AG09309 (cell line): Measurements from ENCODE around the gene PIK3C2G.

ENCODE experiments used
- DNase-seq: peaks from one replicate; pipeline ENCODE4 v3.0.0-alpha.2; 2010; ENCODE audit warnings: low read depth
- H3K4me3 ChIP-seq: 2 replicates; pipeline ENCODE4 v1.5.1; 2011; ENCODE audit warnings: mild to moderate bottlenecking, low read depth, low read length, moderate library complexity; ENCODE audit not compliant: control insufficient read depth
- CTCF ChIP-seq: IDR thresholded peaks from 2 replicates; pipeline ENCODE4 v1.5.1; 2011; ENCODE audit warnings: mild to moderate bottlenecking, low read depth, low read length, inconsistent platforms; ENCODE audit not compliant: insufficient read depth, control insufficient read depth; ENCODE audit errors: missing control alignments

Gene PIK3C2G

GRCh38 chr12:18285161-18285560 is 23.8 kb downstream of the PIK3C2G start:
- DNase-seq = no peak
- TF ChIP-seq CTCF = no peak
- H3K4me3 ChIP-seq = no peak overlapping the region

- no peak for DNase-seq
- TF ChIP-seq CTCF = no peak
- no peak overlapping the region for H3K4me3 ChIP-seq
These were observed 29.1 kb downstream of the PIK3C2G start for GRCh38 chr12:18290386-18290785.

GRCh38 chr12:18294889-18295288 is 33.6 kb downstream of the PIK3C2G start:
- no peak overlapping the region for H3K4me3 ChIP-seq
- DNase-seq = no peak
- no peak for TF ChIP-seq CTCF

GRCh38 chr12:18296201-18296908 is 35.0 kb downstream of the PIK3C2G start:
- DNase-seq = no peak
- no peak for TF ChIP-seq CTCF
- no peak overlapping the region for H3K4me3 ChIP-seq

- no peak for DNase-seq
- TF ChIP-seq CTCF = no peak
- no peak overlapping the region for H3K4me3 ChIP-seq
These were observed 35.6 kb downstream of the PIK3C2G start for GRCh38 chr12:18296909-18297280.

GRCh38 chr12:18297902-18298301 is 36.6 kb downstream of the PIK3C2G start:
- TF ChIP-seq CTCF = no peak
- no peak for DNase-seq
- H3K4me3 ChIP-seq = no peak overlapping the region
